Liver (tissue), 3 donors: ENCODE data around the gene SIRT2.
A peak's percentile ranks its signal among the peaks of the same experiment; 100 is the strongest.

Source experiments
- ATF3 ChIP-seq: IDR thresholded peaks from 2 replicates; pipeline ENCODE4 v1.6.1; 2016; ENCODE audit warnings: antibody characterized with exemption
- CTCF ChIP-seq: fragments of 150-350 bp; IDR thresholded peaks from 2 replicates; pipeline ENCODE4 v1.5.1; 2017; ENCODE audit warnings: improper control_type of control experiment, low read depth, low read length; ENCODE audit not compliant: missing input control
- EGR1 ChIP-seq, 2 donors: IDR thresholded peaks; 2 replicates each; pipeline ENCODE4 v1.6.1; 2016 to 2018; ENCODE audit warnings: antibody characterized with exemption in 2 of 2, low read depth in 2 of 2
- REST ChIP-seq: IDR thresholded peaks from 2 replicates; pipeline ENCODE4 v1.6.1; 2016; ENCODE audit warnings: antibody characterized with exemption, mild to moderate bottlenecking
- SP1 ChIP-seq: IDR thresholded peaks from 2 replicates; pipeline ENCODE4 v1.6.1; 2018; ENCODE audit warnings: antibody characterized with exemption, mild to moderate bottlenecking
- donor health status: healthy.
- donor health status: healthy.

GRCh38 chr19:38930776-38931520 lies 31.5 kb upstream of the SIRT2 start, which contains the start of gene MRPS12:
- TF ChIP-seq EGR1 (IDR thresholded peaks at IDR 0.05; ENCODE audit: low read depth in 2 of 2), result no peak
- no peak for TF ChIP-seq CTCF
- no peak for TF ChIP-seq REST
- TF ChIP-seq SP1, result peak; percentile 72
- TF ChIP-seq ATF3, result no peak
